ENCODE results near the gene NPAS2.

NPAS2 gene

DNA sequence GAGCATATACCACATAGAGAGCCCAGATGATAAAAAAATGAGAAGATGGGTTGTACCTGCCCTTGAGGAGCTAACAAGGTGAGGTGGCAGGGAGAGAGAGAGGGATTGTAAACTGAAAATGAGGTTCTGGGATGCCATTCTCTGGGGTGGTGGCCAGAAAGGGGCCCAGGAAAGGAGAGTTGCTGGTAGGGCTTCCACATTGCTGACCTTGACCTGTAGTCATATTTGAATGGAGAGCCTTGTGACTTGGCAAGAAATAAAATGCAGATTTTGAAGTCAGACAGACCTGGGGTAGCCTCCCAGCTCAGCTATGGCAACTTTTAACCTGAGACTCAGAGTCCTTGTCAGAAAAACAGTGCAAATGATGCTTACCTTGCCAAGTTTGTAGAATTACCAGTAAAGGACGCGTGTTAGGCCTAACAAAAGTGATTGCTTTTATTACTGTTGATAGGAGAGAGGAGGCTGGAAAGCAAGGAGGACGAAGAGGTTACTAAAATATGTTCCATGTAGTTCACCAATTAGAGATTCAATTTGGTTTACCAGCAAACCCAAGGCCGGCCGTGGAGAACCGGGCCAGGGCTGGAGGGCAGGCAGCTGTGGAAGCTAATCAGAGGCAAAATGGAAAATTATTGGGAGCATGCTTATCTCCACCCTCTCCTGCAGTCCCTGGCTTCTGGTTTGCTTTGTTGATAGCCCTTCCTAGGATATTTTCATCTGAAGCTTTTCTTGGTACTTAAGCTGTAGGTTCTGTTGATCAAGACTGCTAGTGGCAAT lies 3.9 kb downstream of the NPAS2 start:
- DNase-seq = no peak

DNA sequence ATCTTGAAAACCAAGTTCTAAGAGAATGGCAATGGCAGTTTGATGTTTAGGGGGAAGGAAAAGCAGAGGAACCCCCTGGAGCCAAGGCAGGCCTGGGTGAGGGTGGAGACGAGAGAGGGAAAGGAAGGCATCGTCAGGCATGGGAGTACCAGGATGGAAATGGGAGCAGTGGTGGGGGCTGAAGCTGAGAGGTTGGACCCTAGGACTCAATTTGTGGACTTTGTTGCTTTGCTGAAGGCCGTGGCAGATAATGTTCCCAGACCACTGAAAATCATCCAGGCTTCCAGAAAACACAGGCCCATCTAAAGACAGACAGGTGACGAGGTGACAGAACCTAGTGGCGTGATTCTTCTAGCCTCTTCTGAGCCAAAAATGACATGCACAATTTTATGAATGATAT lies 4.9 kb downstream of the NPAS2 start:
- DNase-seq = no peak

DNA sequence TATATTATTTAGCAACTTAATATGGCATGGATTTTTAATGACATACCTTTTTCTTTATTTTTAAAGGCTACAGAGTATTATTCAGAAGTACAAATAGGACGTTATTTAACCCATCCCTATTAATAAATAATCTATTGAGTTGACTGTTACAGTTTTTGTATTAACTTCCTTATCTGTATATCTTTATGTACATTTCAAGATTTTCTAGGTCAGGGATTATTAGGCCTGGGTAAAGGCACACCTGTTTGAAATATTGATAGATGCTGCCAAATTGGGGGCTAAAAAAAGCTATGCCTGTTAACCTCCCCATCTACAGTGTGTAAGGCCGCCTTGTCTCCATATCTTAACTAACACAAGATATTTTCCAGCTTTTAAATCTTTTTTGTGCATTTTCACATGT lies 6.6 kb downstream of the NPAS2 start:
- no peak for DNase-seq

DNA sequence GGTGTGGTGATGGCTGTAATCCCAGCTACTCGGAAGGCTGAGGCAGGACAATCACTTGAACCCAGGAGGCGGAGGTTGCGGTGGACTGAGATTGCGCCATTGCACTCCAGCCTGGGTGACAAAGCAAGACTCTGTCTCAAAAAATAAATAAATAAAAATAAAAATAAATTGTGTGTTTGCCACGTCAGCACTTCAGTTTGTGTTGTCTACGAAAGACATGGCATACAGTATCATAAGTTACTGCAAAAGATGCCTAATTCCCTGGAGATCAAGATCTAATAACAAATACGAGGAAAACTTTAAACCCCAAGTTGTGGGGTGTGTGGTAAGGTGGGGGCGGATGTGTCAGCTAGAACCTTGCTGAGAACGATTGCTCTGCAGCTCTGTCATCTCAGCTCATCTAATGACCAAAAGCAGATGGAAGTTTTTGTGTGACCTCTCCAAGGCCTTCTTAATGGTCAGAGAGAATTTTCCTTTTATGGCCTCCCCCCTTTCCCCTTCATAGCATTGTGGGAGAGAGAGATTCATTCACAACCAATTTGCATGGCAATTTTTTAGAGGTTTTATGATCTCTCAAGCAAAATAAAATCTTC lies 11.3 kb downstream of the NPAS2 start:
- DNase-seq = no peak

DNA sequence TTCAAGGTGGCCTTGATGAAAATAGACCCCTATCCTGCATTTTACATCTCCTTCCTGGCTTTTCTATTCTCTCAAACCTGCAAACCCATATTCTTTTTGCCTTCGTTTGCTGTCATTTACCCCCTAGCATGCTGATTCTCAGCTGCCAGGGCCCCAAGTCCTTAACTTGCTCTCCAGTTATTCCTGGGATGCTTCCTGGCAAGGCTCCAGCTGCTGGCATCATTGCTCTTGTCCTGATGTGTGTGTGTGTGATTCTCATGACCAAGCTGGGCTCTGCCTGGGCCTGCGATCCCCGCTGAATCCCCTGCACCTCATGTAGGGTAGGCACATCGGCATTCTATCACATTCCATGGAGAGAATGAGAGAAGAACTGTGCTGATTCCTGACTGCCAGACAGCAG lies 11.9 kb downstream of the NPAS2 start:
- DNase-seq = no peak

DNA sequence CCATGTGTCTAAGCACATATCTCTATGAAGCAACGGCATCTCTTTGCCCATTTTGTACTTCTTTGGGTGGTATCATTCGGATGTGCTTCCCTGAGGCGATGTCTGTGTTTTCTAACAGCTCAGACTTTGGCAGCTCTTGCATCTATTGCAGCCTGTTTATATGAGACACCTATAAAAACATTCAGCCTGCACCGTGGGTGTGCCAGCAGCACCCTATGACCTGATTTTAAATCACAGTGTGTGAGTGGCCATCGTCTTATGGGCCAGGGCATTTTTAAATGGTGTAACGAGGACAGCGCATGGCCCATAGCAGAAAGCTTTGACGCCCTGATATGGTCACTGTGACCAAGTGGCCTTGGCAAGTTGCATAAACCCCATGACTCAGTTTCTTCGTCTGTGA lies 12.9 kb downstream of the NPAS2 start:
- no peak for DNase-seq

DNA sequence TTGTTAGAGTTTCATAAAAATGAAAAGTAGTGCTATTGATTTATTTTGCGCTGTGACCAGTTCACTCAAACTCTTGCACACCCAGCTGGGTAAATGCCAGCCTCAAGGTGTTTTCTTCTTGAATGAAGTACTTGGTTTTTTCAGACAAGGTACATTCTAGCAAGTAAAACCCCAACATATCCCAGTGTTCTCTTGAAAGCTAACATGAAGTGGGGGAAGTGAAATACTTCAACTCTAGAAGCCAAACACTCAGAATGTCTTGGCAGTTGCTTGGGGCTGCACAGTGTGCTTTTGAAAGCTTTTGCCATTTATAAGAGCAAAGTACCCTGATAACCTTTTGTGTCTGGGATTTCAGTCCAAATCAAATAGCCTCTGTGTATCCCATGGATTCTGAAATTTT lies 13.4 kb downstream of the NPAS2 start:
- no peak for DNase-seq

DNA sequence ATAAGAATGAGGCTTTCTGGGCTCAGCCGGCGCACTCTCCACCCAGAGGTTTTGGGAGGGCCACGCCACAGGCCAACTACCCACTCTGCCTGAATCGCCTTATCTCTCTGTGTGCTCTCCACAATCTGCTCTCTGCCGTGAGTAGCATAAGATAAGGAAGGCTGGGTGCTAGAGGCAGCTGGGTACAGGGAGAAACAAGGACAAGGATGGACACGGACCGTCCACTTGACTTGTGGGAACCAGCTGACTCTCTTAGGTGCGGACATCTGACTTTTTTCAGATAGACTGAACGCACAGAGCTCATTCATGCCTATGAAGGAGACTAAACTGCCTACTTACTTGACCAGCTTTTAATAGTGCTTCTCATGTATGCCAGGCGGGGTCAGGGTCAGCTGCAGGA lies 14.3 kb downstream of the NPAS2 start:
- no peak for DNase-seq

DNA sequence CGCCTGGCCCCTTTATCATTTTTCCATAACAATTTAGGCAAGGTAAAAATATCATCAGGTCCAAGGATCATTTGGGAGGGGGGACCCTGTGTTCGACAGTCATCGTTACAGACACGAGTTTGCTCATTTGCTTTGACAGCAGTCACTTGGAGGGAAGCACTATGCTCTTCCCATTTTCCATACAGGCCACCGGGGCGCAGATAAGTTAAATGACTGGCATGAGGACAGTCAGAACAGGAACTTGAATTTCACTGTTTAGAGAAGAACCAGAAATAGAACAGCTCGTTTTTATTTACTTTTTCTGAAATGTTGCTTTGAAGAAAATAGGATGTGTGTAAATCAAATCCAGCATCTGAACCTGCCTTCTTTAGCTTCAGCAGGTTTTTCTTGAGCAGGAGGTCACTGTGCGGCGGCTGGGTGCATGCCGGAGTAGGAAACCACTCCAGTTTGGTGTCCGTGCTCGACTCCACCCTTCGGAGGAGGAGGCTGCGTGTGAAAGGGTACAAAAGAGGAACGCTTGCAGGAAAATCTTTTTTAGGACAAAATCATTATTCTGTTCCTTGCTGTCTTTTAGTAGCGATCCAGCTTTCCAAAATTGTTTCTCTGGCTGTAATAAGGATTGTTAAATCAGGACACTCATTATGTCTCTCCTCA lies 15.2 kb downstream of the NPAS2 start:
- no peak for DNase-seq

DNA sequence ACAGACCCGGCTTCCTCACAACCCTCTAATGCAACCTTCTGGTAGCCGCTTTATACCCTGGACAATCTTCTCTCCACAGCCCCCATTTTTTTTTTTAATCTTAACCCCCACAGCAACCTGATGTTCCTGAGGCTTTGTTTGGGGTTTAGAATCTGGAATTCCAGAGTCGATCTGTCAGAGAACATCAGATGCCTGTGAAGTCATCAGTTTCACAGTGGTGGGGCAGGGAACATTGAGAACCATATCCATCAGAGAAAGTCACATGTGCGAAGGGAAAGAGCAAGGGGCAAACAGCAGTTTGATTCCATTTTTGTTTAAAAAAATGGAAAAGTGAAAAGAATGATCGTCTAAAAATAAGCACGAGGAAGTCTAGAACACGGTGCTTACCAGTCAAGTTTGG lies 20.6 kb downstream of the NPAS2 start:
- DNase-seq = no peak

DNA sequence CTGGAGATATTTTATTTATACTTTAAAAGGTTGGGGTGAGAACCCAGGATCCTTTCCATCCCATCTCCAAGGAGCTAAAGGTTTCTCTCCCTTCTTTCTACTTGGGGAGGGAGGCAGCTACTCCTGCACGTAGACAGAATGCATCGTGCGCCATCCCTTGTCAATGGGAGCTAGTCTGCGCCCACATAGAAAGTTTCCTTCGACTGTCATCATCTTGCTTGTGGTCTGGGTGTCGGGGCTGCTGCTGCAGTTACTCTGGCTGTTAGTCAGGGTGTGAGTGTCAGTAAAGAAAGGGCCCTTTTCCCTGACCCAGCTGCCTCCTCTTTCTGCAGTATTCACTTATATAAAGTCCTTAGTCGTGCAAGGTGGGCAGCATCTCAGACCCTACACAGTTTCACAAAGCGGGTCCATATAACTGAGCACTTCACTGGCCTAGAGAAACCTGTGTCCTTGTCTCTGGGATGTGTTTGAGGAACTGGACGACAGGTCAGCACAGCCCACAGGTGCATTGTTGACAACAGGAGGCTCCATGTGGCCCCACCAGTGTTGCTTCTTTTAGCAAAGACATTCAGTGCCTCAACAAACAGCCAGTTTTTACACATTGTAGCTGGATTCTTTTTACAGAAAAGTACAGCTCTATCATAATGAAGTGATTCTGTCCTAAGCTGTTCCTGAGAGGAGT lies 22.4 kb downstream of the NPAS2 start:
- no peak for DNase-seq

DNA sequence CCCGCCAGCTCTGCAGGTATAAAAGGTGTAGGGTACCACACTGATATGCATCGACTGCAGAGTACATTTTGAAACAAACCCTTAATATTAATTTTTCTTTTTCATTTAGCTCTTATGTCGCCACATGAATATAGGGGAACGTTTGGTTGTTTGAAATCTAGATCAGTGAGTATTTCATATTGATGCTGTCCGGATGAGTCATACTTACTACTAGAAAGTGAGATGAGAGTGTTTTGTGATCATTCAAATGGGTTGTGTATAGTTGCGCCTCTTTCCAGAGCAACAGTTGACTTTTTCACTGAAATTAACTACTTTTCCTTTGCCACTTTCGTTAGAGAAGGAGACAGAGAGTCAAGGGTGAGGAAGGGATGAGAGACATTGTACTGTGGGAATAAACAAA lies 24.6 kb downstream of the NPAS2 start:
- DNase-seq = no peak

DNA sequence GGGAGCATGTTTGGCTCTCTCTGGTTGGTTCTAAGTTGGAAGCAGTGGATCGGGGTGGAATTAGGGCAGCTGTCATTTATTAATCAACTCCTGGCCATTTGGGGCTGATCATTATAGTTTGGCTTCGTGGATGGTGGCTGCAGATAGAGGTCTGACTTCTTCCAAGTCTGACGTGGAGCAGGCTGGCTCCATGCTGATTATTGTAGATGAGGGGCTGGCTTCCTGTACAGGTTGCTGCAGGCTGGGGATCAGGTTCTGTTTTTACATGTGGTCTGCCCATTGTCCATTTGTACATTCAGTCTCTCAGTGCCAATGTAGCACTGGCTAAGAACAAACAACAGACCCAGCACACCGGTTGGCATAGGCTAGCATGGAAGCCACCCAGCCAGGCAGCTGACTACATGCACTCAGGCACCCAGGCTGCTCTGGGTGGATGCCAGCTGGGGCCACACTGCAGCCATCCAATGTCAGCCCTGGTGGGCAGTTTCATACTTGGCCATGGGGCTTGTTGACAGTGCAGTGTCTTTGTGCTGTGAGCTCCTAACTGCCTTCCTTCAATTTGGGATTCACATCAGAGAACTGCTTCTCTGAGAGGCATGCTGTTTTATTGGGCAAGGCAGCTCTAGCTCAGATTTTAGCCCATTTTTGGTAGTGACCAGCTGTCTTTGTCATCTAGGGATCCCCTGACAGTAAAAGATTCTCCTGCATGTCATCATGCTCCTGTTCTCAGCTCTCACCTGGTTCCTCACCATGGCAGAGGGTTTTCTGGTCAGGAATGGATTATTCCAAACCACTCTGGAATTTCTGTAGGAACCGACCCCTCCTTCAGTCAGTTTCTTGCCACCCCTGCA lies 25.4 kb downstream of the NPAS2 start:
- DNase-seq = no peak

DNA sequence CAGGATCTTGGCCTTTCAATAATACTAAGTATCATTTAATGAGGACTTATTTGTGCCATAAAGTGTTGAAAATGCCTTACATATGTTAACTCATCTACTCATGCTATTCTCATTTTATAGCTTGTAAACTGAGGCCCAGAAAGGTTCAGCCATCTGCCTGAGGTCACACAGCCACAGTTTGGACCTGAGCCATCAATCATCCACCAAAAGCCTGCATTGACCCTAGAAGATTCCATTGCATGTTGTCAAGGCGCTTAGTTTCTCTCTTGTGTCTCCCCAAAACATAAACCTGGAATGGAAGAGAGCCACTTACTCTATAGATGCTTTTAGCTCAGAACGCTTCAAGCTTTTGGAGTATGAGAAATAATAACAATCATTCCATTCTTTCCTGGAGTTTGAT lies 26.8 kb downstream of the NPAS2 start:
- DNase-seq = no peak

DNA sequence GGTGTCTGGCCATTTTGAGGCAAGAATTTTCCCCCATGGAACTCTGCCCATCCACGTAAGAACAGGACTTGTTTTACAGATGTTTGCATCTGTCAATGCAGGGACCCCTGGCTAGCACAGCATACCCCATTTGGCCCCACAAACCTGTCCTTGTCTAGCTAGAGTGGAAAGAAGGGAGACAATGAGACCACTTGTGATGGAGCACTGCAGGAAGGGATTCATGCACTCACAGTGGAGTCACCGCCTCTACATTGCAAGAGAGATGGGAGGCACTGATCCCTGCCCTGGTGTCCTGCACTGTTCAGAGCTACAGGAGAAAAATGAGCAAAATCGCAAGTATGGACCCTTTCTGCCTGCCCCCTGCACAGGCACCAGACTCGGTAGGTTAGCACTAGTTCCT lies 32.5 kb downstream of the NPAS2 start:
- no peak for DNase-seq

DNA sequence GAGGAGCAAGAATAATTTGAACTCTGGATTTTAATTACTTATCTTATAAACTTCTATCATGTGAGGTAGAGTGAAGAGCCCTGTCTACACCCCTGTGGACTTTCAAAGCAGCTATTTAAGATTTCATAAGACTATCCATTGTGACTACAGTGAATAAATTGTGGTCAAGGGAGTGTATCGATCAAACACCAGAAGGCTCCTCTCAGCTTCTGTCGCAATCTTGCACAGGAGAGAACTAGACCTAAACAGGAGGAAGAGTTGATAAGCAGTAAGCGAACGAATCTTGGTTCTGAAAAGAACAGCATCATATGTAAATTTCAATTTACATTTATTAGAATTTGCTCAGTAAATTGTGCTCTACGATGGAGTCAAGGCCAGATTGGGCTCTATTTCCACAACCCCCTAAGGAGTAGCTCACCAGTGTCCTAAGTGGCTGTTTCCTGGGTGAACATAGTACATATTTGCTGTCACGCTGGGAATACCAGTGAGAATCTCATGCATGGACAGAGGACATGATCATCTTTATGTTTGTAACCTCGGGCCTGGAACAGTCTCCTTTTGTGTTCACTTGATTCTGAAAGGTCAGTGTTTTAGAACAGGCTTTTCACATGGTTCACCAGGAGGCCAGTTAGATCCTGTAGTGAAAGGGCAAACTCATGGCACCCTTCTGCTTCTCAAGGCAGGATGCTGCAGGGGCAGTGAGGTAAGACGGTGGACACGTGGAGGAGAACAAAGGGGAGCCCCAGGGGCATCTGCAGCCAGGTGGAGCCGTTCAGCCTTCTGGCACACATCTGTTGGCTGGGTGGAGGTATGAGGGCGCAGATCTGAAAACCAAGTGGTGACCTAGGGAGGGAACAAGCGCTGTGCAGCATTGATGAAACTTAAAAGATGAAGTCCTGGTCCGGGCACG lies 33.3 kb downstream of the NPAS2 start:
- no peak for DNase-seq

DNA sequence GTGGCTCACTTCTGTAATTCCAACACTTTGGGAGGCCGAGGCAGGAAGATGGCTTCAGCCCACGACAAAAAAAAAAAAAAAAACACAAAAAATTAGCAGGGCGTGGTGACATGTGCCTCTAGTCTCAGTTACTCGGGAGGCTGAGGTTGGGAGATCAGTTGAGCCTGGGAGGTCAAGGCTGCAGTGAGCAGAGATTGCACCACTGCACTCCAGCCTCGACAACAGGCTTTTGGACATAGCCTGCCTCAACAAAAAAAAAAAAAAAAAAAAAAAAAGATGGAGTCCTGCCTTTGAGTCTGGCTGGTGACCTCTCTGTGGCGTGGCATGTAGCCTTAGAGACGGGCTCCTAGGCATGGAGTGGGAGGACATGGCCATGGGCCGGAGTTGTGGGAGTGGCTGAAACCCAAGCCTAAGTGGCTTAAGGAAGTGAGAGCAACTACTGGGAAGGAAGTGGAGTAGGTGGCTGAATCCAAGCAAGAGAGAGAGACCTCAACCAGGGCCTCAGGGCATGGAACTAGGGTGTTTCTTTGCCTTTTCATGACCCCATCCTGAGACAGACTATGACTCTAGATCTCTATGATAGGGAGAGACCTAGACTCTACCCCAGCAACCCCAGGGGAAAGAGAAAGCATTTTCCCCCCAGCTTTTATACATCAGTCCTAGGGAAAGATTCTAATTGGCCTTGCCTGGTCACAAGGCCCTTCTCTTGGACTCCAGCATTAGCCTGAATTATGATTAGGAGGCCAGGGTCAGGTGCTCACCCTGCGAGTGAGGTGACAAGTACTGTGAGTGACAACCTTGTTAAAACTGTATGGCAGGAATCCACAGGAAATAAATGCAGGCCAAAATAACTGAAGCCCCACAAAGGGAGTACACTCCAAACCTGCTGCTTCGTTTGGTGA lies 34.2 kb downstream of the NPAS2 start:
- no peak for DNase-seq

DNA sequence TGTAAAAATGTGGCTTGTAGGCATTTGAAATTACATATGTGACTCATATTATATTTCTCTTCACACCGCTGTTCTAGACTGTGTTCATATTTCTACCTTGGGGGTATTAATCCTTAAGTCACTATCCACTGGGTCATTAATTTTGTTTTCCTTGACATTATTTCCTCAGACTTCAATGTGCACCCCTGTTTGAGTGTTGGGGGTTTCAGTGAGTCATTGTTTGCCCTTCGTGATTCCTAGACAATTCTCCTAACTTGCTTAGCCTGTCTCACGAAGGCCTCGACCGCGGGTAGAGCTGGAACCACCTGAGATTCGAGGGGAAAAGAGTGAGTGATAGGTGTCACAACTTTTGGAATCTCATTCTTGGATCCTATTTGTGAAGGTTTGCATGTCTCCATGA lies 35.1 kb downstream of the NPAS2 start:
- no peak for DNase-seq

DNA sequence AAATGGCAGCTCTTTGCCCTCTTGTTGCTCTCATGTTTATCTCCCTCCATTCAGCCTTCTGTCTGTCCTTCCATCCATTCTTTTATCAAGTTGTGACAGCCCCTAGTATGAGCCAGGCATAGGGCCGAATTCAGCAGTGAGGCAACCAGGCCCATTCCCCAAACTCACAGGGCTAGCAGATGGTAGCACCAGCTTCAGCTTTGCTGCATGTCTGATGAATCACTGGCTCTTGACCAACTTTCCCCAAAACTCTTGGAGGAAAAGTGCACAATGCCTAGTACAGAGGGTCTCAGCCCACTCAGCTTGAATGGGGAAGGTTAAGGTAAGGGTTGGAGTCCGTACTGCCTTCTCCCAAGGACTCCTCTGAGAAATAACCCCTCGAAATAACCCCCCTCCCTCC lies 35.7 kb downstream of the NPAS2 start:
- DNase-seq = no peak

DNA sequence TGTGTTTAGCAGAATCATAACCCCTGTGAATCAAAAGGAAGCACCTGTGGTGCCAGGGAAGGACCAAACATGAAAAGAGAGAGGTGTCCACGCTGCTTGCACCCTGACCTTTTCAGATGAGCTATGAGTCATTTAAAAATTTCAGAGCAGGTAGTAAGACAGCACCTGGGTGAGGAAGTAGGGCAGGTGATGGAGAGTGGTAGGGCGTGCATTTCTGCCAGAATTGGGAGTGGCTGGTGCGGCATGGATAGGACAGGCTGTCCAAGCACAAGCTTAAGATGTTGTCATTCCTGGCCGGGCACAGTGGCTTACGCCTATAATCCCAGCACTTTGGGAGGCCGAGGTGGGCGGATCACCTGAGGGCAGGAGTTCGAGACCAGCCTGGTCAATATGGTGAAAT lies 36.8 kb downstream of the NPAS2 start:
- no peak for DNase-seq

DNA sequence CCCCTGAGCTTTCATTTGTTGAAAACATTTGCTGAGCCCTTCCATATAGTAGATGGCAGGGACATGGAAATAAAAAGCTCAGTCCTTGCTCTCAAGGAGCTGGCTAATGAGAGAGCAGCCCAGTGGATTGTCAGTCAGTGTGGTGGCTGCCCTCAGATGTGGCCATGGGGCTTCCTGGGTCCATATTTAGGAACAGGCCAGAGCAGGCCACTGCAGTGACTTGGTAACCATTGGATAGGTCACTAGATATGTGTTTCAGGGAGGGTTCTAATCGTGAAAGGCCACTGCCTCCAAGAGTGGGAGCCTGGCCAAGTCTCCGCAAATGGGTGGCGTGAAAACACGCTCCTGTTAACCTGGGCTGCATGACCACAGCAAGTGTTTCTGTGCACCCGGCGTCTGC lies 37.4 kb downstream of the NPAS2 start:
- no peak for DNase-seq
